CD4-positive, alpha-beta T cell (primary cell): ENCODE measurements around the gene TMEM132E. TPM values are rescaled to one million over a fixed set of nuclear protein-coding genes. Genes with fewer than 3 reads are reported as not detected.

Experiments used
- ATAC-seq: fragments of 200-7000 bp; cut with Tn5 transposase; one replicate; pipeline ENCODE4 v1.10.0; 2022; ENCODE audit warnings: mild to moderate bottlenecking; ENCODE audit not compliant: poor library complexity
- CTCF ChIA-PET: fragments of 350-600 bp; sonication (Branson Sonifier 250); formaldehyde crosslinking; loops from one replicate; lab custom pipeline; 2021; ENCODE audit warnings: antibody characterized with exemption, inconsistent platforms; lab: Charles Lee
- POLR2A ChIA-PET: fragments of 350-600 bp; sonication (Branson Sonifier 250); formaldehyde crosslinking; loops from one replicate; lab custom pipeline; 2021; ENCODE audit warnings: antibody characterized with exemption, inconsistent platforms; lab: Charles Lee
- DNase-seq, 14 experiments: peaks; one replicate each; pipeline ENCODE4 v3.0.0-alpha.2; 2013 to 2020; ENCODE audit warnings: mixed read lengths in 2 of 14
- H3K27ac ChIP-seq, 2 donors: one replicate each; pipeline versions ENCODE4 v1.5.1 to v1.7.0; 2013; ENCODE audit warnings: low read length in 2 of 2, low read depth in 1 of 2, mild to moderate bottlenecking in 1 of 2
- H3K27me3 ChIP-seq, 2 experiments: 1 replicate in 1 of 2; 2 replicates in 1 of 2; pipeline versions ENCODE4 v1.6.1 to v1.7.0; 2013; ENCODE audit warnings: low read length in 2 of 2, control low read depth in 1 of 2, mild to moderate bottlenecking in 1 of 2, moderate library complexity in 1 of 2; ENCODE audit not compliant: insufficient read depth in 2 of 2, control insufficient read depth in 1 of 2
- H3K36me3 ChIP-seq: one replicate; pipeline ENCODE4 v1.6.1; 2013; ENCODE audit warnings: low read length, control low read depth; ENCODE audit not compliant: insufficient read depth
- H3K4me1 ChIP-seq: one replicate; pipeline ENCODE4 v1.6.1; 2013; ENCODE audit warnings: low read length, control low read depth; ENCODE audit not compliant: insufficient read depth
- H3K4me3 ChIP-seq: one replicate; pipeline ENCODE4 v1.5.1; 2013; ENCODE audit warnings: mild to moderate bottlenecking, low read length, moderate library complexity
- H3K9me3 ChIP-seq, 2 experiments: 1 replicate in 1 of 2; 2 replicates in 1 of 2; pipeline versions ENCODE4 v1.6.1 to v1.7.0; 2013; ENCODE audit warnings: low read length in 2 of 2, mild to moderate bottlenecking in 2 of 2, control low read depth in 1 of 2, moderate library complexity in 1 of 2; ENCODE audit not compliant: control insufficient read depth in 1 of 2, insufficient read depth in 1 of 2
- H3K27ac Mint-ChIP-seq: one replicate; pipeline ENCODE4 v1.8.0; 2020; ENCODE audit warnings: mixed read lengths
- H3K27me3 Mint-ChIP-seq: one replicate; pipeline ENCODE4 v1.8.0; 2021; ENCODE audit warnings: mixed read lengths
- H3K36me3 Mint-ChIP-seq: one replicate; pipeline ENCODE4 v1.8.0; 2021; ENCODE audit warnings: low read depth, mixed read lengths
- H3K4me1 Mint-ChIP-seq: one replicate; pipeline ENCODE4 v1.8.0; 2021; ENCODE audit warnings: low read depth, mixed read lengths
- H3K4me3 Mint-ChIP-seq: one replicate; pipeline ENCODE4 v1.8.0; 2020; ENCODE audit warnings: mild to moderate bottlenecking, mixed read lengths
- H3K9me3 Mint-ChIP-seq: one replicate; pipeline ENCODE4 v1.8.0; 2020; ENCODE audit warnings: mixed read lengths
- intact Hi-C, 2 experiments: fragments of 100-400 bp; cut with DNase I in 1 of 2; cut with micrococcal nuclease in 1 of 2; formaldehyde crosslinking; loops; one replicate each; pipeline versions ENCODE4 v1.15.1 to v1.9.0; 2023 to 2025; cut with DNase I, micrococcal nuclease
- total RNA-seq, 174 experiments: library from RNA in 2 of 174; stranded (reverse) in 2 of 174; gene quantifications; one replicate each; pipeline ENCODE4 v1.2.3 and lab custom pipeline; 2021 to 2026
- TF ChIP-seq, protein P1 (sequence below): fragments of 200-600 bp; IDR thresholded peaks from one replicate; pipeline ENCODE4 v1.8.0; 2022; ENCODE audit warnings: antibody characterized with exemption, mild to moderate bottlenecking

The TMEM132E gene
- total RNA-seq, 2 experiments from 2014 or later, result 0.05 TPM; not detected in 1

GRCh38 chr17:34610506-34610905 lies 31.1 kb downstream of the TMEM132E start:
- H3K4me1 Mint-ChIP-seq, result no peaks in the 10 kb centered on the region
- Histone ChIP-seq H3K9me3 (no peaks in the 10 kb centered on the region), H3K36me3 (no peaks in the 10 kb centered on the region), H3K27ac (no peak overlapping the region), H3K4me1 (no peaks in the 10 kb centered on the region), H3K4me3 (no peak overlapping the region), H3K27me3 (peaks cover 43 to 58% of the 10 kb centered on the region in 2 experiments)
- DNase-seq, result no peak
- ChIA-PET POLR2A (no interaction called here), CTCF (no interaction called here)
- no peaks in the 10 kb centered on the region for H3K36me3 Mint-ChIP-seq
- intact Hi-C loops, result no loop called here
- H3K27me3 Mint-ChIP-seq, result peaks cover 77% of the 10 kb centered on the region
- no peak overlapping the region for H3K27ac Mint-ChIP-seq
- ATAC-seq, result no peak
- TF ChIP-seq, protein P1, sequence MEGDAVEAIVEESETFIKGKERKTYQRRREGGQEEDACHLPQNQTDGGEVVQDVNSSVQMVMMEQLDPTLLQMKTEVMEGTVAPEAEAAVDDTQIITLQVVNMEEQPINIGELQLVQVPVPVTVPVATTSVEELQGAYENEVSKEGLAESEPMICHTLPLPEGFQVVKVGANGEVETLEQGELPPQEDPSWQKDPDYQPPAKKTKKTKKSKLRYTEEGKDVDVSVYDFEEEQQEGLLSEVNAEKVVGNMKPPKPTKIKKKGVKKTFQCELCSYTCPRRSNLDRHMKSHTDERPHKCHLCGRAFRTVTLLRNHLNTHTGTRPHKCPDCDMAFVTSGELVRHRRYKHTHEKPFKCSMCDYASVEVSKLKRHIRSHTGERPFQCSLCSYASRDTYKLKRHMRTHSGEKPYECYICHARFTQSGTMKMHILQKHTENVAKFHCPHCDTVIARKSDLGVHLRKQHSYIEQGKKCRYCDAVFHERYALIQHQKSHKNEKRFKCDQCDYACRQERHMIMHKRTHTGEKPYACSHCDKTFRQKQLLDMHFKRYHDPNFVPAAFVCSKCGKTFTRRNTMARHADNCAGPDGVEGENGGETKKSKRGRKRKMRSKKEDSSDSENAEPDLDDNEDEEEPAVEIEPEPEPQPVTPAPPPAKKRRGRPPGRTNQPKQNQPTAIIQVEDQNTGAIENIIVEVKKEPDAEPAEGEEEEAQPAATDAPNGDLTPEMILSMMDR, result no peak
- no peak overlapping the region for H3K4me3 Mint-ChIP-seq
- H3K9me3 Mint-ChIP-seq, result no peaks in the 10 kb centered on the region

DNA sequence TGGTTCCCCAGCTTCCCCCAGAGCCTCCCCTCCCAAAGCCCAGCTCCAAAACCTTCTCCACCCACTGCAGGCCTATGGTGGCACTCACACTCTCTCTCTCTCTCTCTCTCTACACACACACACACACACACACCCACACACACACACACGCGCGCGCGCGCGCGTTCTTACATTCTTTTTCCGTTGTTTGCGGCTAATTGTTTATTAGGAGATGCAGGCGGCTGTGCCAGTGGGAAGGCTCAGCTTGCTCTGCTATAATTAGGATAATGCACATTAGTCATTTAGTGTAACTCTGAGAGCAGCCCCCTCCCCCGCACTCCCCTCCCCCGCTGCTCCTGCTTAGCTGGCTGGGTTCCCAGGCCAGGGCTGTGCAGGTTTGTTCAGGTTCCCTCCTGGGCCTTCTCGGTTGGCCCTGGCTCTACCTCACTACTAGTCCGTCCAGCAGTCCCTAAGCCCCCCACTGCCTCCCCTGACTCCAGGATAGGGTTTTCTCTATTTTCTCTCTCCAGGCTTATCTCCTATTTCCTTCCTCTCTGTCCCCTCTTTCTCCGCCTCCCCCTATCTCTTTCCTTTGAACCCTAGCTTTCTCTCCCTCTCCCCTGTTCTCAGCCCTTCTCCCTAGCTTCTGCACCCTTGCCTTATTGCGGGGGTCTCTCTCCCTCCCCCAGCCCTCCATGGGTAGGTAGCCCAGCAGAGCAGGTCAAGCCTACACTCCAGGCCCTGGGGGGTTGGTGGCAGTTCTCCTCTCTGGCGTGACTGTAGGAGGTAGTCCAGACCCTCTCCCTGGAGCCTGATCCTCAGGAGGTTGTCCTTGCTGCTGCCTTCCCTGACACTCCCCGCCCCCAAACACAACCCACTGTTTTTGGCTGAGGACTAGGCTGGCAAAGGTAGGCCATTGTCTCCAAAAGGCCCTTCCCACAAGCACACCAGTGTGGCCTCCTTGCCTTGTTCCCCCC lies 34.0 kb downstream of the TMEM132E start:
- ChIA-PET CTCF (no interaction called here), POLR2A (no interaction called here)
- H3K36me3 ChIP-seq, result no peaks in the 10 kb centered on the region
- intact Hi-C loops, result no loop called here
- H3K27me3 Mint-ChIP-seq, result peaks cover 81% of the 10 kb centered on the region
- H3K27me3 ChIP-seq, result peaks cover 36 to 49% of the 10 kb centered on the region in 2 experiments
- H3K27ac Mint-ChIP-seq, result no peak overlapping the region
- no peaks in the 10 kb centered on the region for H3K4me1 Mint-ChIP-seq
- peaks cover 0 to 3% of the 10 kb centered on the region in 2 experiments for H3K9me3 ChIP-seq
- H3K4me1 ChIP-seq, result no peaks in the 10 kb centered on the region
- no peaks in the 10 kb centered on the region for H3K36me3 Mint-ChIP-seq
- TF ChIP-seq, protein P1, result no peak
- H3K9me3 Mint-ChIP-seq, result no peaks in the 10 kb centered on the region
- no peak overlapping the region for H3K4me3 ChIP-seq
- H3K4me3 Mint-ChIP-seq, result no peak overlapping the region
- no peak for DNase-seq
- no peak for ATAC-seq
- no peak overlapping the region for H3K27ac ChIP-seq

DNA sequence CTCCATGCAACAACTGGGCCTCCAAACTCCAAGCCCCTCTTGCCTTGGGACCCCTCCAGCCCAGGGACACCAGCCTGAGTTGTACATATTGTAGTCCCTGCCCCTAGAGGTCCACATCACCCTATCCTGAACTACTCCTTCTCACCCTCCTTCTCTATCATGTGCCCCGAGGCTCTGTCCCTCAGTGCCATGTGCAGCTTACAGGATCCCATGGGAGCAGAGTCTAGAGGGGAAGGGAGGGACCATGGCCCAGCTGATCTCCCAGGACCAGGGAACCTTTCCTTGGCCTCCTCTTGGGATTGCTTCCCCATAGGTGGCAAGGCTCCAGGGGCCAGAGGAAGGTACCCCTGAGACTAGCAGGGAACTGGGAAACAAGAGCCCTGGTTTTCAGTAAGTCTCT lies 35.3 kb downstream of the TMEM132E start:
- peaks cover 81% of the 10 kb centered on the region for H3K27me3 Mint-ChIP-seq
- no peak overlapping the region for H3K27ac Mint-ChIP-seq
- H3K9me3 ChIP-seq, result peaks cover 0 to 3% of the 10 kb centered on the region in 2 experiments
- CTCF ChIA-PET, result no interaction called here
- intact Hi-C loops, result no loop called here
- H3K4me3 ChIP-seq, result no peak overlapping the region
- no peak overlapping the region for H3K4me3 Mint-ChIP-seq
- H3K36me3 ChIP-seq, result no peaks in the 10 kb centered on the region
- no peaks in the 10 kb centered on the region for H3K4me1 ChIP-seq
- no peaks in the 10 kb centered on the region for H3K36me3 Mint-ChIP-seq
- TF ChIP-seq, protein P1, result no peak
- no peak for DNase-seq
- no peaks in the 10 kb centered on the region for H3K9me3 Mint-ChIP-seq
- no peak for ATAC-seq
- H3K27ac ChIP-seq, result no peak overlapping the region
- POLR2A ChIA-PET, result no interaction called here
- H3K4me1 Mint-ChIP-seq, result no peaks in the 10 kb centered on the region
- peaks cover 36 to 41% of the 10 kb centered on the region in 2 experiments for H3K27me3 ChIP-seq
